VCaP (cell line): ENCODE results near the gene RAB40C.

Experiments
- H3K27ac ChIP-seq: fragments of 450-650 bp; 2 replicates; pipeline ENCODE4 v1.5.1; 2017
- CTCF ChIP-seq: fragments of 450-650 bp; conservative IDR thresholded peaks from 2 replicates; pipeline ENCODE4 v1.5.1; 2017; ENCODE audit warnings: mild to moderate bottlenecking, moderate library complexity

The RAB40C gene

GRCh38 chr16:672851-673250 lies 83.0 kb downstream of the RAB40C start:
- TF ChIP-seq CTCF: no peak
- no peak overlapping the region for H3K27ac ChIP-seq

DNA sequence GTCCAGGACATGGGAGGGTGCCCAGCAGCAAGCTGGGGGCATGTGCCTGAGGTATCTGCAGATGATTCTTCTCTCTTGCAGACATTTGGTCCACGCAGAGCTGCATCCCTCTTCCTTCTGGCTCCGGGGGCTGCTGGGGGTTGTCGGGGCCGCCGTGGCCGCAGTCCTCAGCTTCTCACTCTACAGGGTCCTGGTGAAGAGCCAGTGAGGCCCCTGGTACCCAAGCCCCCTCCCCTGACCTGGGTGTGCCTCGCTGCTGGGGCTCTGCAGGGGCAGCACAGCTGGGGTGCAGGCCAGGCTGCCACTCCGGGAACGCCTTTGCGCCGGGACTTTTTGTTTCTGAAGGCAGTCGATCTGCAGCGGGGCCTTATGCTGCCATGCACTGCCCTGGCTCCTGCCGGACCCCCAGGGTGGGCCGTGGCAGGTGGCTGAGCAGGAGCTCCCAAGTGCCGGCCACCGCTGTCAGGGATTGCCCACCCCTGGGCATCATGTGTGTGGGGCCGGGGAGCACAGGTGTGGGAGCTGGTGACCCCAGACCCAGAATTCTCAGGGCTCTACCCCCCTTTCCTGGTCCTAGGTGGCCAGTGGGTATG lies 83.6 kb downstream of the RAB40C start:
- no peak for TF ChIP-seq CTCF

DNA sequence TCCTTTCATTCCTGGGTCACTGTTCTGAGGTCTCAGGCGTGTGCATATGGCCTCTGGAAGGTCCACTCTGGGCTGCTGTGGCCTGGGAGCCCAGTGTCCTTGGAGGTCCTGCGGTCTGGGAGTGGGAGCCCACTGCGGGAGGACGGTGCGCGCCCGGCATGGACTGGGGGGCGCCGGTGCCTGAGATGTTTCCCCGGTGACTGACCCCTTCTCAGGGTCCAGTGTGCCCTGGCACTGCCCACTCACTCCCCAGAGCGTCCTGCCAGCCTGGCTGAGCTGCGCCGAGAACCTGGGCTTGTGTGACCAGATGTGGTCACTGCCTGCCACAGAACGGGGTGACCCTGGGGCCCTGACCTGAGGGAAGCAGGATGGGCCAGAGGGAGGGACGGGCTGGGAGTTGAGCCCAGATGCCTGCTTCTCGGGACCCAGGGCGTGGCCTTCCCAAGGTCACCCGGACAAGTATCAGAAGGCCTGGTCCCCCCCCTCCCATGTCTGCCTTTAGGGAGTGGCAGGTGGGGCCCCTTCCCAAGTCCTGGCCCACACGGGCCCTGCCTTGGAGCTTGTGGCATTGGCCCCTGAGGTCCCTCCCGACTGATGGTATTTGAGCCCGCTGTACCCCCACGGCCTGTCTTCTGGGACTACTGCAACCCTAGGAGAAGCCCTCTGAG lies 84.5 kb downstream of the RAB40C start:
- no peak for TF ChIP-seq CTCF

More for the DNA sequence above, 83.6 kb downstream of the RAB40C start:
- H3K27ac ChIP-seq: no peak overlapping the region

DNA sequence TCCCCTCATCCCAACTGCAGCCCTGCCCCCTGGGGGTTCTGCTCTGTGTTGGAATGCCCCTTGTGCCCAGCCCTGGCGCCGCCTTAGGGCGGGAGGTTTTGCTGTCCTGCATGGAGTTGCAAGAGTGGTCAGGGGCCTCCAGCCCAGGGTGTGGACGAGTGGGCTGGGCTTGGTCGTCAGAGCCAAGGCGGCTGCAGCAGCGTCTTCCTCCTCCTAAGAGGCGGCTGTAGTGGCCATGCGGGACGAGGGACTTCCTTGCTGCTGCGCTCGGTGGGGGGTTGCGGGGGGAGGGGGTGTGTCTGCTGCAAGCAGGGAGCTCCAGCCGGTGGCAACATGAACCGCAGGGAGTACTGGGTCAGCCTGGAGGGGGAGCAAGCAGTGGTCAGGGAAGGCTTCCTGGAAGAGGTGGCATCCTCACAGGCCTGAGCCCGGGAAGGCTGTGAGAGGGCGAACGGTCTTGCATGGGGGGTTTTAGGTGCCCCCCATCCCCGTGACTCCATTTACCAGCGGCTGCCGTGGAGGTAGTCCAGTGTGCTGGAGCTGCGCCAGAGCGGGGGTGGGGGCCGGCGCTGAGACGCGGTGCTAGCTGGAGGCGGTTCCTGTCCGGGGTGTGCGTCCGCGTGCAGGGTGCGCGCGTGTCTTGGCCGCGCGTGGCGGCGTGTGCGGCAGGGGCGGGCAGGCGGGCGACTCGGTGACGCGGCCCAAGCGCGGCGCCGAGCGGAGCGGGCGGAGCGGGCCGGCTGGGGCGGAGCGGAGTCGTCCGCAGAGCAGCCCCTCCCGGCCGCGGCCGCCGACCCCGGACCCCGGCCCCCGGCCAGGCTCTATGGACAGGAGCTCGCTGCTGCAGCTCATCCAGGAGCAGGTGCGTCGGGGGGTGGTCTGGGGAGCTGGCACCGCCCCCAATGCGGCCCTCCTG lies 85.4 kb downstream of the RAB40C start, which contains the start of gene RHBDL1:
Gene RHBDL1 (plus strand): TSS at position 704 of the 916 bp plus-strand sequence. CDS start 120 bp downstream, at position 824.
- no peak for TF ChIP-seq CTCF
- peak within 1 kb of the TSS; percentile 62 for H3K27ac ChIP-seq

More for the DNA sequence above, 84.5 kb downstream of the RAB40C start:
- H3K27ac ChIP-seq: peak overlapping the region; percentile 62

GRCh38 chr16:675884-676564 lies 86.2 kb downstream of the RAB40C start:
- TF ChIP-seq CTCF: no peak
- peak overlapping the region; percentile 62 for H3K27ac ChIP-seq

GRCh38 chr16:676565-676902 lies 86.7 kb downstream of the RAB40C start:
- H3K27ac ChIP-seq: peak overlapping the region; percentile 62; the same call in 1 of the 2 replicates
- no peak for TF ChIP-seq CTCF

DNA sequence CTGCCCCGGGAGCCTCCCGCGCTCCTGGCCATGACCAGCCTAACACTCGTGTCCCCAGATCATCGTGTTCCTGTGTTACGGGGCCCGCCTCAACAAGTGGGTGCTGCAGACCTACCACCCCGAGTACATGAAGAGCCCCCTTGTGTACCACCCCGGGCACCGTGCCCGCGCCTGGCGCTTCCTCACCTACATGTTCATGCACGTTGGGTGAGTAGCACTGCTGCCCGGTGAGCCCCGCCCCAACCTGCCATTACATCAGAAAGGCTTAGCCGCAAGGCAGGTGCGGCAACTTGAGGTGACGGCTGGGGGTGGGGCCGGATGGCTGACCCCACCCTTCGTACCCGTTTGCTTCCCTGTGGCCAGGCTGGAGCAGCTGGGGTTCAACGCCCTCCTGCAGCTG lies 87.0 kb downstream of the RAB40C start:
- no peak for TF ChIP-seq CTCF
- H3K27ac ChIP-seq: no peak overlapping the region
